Measurements from ENCODE around the gene SEMA5A. TPM values are rescaled to one million over a fixed set of nuclear protein-coding genes. Genes with fewer than 3 reads are reported as not detected.

Gene SEMA5A
- 30.3 and 31.9 TPM in 2 replicates for total RNA-seq
- long read RNA-seq, partial matches to known transcripts = 2 of 23 reads
- long read RNA-seq, other reads (novel, unspliced or antisense) = 21 of 23 reads

- peak within 1 kb of the TSS; percentile 95 for H3K4me3 Mint-ChIP-seq
- DNase-seq (ENCODE audit: low read depth, low spot score) = peak; percentile 58
- peak within 1 kb of the TSS; percentile 85 for H3K27ac Mint-ChIP-seq (ENCODE audit: unreplicated experiment)
- peaks cover 4% of the 10 kb centered on the region for H3K36me3 Mint-ChIP-seq (ENCODE audit: low read depth)
- peaks cover 3% of the 10 kb centered on the region for H3K27me3 Mint-ChIP-seq (ENCODE audit: low read depth)
- H3K9me3 Mint-ChIP-seq = no peaks in the 10 kb centered on the region
- TF ChIP-seq, protein P1, sequence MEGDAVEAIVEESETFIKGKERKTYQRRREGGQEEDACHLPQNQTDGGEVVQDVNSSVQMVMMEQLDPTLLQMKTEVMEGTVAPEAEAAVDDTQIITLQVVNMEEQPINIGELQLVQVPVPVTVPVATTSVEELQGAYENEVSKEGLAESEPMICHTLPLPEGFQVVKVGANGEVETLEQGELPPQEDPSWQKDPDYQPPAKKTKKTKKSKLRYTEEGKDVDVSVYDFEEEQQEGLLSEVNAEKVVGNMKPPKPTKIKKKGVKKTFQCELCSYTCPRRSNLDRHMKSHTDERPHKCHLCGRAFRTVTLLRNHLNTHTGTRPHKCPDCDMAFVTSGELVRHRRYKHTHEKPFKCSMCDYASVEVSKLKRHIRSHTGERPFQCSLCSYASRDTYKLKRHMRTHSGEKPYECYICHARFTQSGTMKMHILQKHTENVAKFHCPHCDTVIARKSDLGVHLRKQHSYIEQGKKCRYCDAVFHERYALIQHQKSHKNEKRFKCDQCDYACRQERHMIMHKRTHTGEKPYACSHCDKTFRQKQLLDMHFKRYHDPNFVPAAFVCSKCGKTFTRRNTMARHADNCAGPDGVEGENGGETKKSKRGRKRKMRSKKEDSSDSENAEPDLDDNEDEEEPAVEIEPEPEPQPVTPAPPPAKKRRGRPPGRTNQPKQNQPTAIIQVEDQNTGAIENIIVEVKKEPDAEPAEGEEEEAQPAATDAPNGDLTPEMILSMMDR (conservative IDR thresholded peaks at IDR 0.05) = no peak
- peaks cover 30% of the 10 kb centered on the region for H3K4me1 Mint-ChIP-seq
Measured at GRCh38 chr5:9545992-9546851, at the start of gene SEMA5A. SEMA5A (minus strand) TSS chr5:9546075; CDS start chr5:9379946, 166,129 bp downstream.

DNA sequence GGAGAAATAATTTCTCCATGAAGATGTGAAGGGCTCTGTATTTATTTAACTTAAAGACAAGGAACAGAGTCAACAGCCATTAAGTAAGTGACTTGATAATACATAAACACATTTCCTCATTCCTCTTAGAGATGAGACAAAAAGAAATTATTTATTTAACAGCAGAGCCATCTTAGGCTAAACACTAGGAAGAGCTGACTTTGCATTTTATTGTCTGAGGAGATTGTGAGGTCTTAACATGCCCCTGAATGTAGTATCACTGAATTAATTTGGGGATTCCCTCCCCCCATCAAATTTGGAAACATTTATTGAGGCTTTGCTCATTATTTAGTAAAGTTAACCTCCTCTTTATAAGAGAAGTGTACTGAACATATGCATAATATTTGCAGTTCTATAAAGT is 49.0 kb upstream of the SEMA5A start:
- Mint-ChIP-seq H3K36me3 (ENCODE audit: low read depth) (peaks cover 2% of the 10 kb centered on the region), H3K4me3 (no peak overlapping the region), H3K9me3 (no peaks in the 10 kb centered on the region), H3K27ac (ENCODE audit: unreplicated experiment) (no peak overlapping the region), H3K27me3 (ENCODE audit: low read depth) (no peaks in the 10 kb centered on the region), H3K4me1 (peaks cover 32% of the 10 kb centered on the region)
- TF ChIP-seq, protein P1 (conservative IDR thresholded peaks at IDR 0.05) = no peak
- no peak for DNase-seq (ENCODE audit: low read depth, low spot score)

DNA sequence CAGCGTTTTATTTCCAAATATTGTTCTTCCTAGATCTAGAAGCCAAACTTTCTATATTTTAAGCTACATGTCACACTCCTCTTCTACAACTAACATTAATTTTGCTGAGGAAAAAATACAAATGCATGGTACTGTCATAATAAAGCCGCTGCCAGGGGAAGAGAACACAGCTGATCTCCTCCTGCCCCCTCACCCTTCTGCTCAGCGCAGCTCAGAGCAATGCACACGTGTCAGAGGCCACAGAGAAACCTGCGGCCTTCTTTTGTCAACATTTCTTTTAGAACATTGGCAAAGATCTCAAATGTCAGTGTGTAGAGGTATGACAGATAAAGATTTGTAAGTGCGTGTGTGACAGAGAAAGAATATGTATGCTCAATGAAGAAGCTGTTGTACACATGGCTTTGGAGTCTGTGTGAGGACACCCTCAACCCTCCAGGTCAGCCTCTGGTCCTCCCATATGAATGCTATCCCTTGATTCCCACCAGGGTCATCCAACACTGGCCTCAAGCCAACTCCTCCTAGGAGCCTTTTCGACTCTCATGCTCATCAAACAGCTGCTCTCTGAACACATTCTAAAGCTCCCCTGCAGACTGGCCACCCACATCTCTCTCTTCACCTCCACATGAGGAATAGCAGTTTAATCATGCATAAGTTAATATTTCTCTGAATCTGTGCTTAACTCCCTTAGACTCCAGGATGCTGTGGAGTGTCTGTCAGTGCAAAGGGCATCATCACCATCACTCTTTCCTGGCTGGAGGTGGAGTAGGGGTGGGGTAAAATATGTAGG is 43.4 kb upstream of the SEMA5A start:
- TF ChIP-seq, protein P1 (conservative IDR thresholded peaks at IDR 0.05) = no peak
- DNase-seq (ENCODE audit: low read depth, low spot score) = no peak
- H3K27ac Mint-ChIP-seq (ENCODE audit: unreplicated experiment) = peak overlapping the region; percentile 53
- peaks cover 10% of the 10 kb centered on the region for H3K4me1 Mint-ChIP-seq
- H3K27me3 Mint-ChIP-seq (ENCODE audit: low read depth) = no peaks in the 10 kb centered on the region
- no peak overlapping the region for H3K4me3 Mint-ChIP-seq
- H3K36me3 Mint-ChIP-seq (ENCODE audit: low read depth) = no peaks in the 10 kb centered on the region
- H3K9me3 Mint-ChIP-seq = no peaks in the 10 kb centered on the region

DNA sequence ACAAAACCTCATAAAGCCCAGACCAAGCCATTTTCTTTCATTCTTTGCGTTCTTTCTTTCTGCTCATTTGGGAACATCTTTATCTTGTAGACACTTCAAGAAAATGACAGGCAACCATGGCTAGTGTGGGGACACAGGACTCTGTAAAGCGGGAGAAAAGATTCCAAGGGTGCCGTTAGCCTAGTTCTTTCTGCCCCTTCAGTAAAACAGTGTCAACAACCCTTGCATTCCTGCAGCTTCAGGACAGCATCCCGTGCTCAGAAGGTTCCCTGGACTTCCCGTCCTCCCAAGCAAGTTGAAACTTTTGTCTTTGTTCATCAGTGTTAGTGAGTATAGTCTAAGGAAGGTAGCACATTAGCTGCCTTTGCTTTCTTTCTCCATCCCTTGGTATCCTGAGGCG is 42.4 kb upstream of the SEMA5A start:
- Mint-ChIP-seq H3K27me3 (ENCODE audit: low read depth) (no peaks in the 10 kb centered on the region), H3K9me3 (no peaks in the 10 kb centered on the region), H3K4me1 (peaks cover 16% of the 10 kb centered on the region), H3K36me3 (ENCODE audit: low read depth) (no peaks in the 10 kb centered on the region), H3K4me3 (no peak overlapping the region), H3K27ac (ENCODE audit: unreplicated experiment) (no peak overlapping the region)
- no peak for DNase-seq (ENCODE audit: low read depth, low spot score)
- TF ChIP-seq, protein P1 (conservative IDR thresholded peaks at IDR 0.05) = no peak

- no peak overlapping the region for H3K4me3 Mint-ChIP-seq
- H3K27me3 Mint-ChIP-seq (ENCODE audit: low read depth) = no peaks in the 10 kb centered on the region
- no peak overlapping the region for H3K27ac Mint-ChIP-seq (ENCODE audit: unreplicated experiment)
- H3K4me1 Mint-ChIP-seq = peaks cover 26% of the 10 kb centered on the region
- DNase-seq (ENCODE audit: low read depth, low spot score) = no peak
- H3K9me3 Mint-ChIP-seq = peaks cover 2% of the 10 kb centered on the region
- TF ChIP-seq, protein P1 (conservative IDR thresholded peaks at IDR 0.05) = no peak
- H3K36me3 Mint-ChIP-seq (ENCODE audit: low read depth) = no peaks in the 10 kb centered on the region
Measured at GRCh38 chr5:9587135-9587534, 41.3 kb upstream of the SEMA5A start.

Data from neural crest cell (in vitro differentiated cells).